Activated CD8-positive, alpha-beta T cell treated with anti-CD3 and anti-CD28 coated beads for 36 hours (primary cell): Measurements from ENCODE around the gene RAD51AP1. TPM values are rescaled to one million over a fixed set of nuclear protein-coding genes. Genes with fewer than 3 reads are reported as not detected.
"Not testable (repeated sequence)": the region's sequence is repeated elsewhere in the genome, so short reads cannot be mapped to it uniquely, and the experiment has no call there.

Experiments used
- ATAC-seq: fragments of 200-7000 bp; cut with Tn5 transposase; one replicate; pipeline ENCODE4 v1.10.0; 2021; ENCODE audit warnings: mild to moderate bottlenecking, moderate library complexity
- CTCF ChIA-PET: fragments of 350-600 bp; sonication (Branson Sonifier 250); formaldehyde crosslinking; loops from one replicate; lab custom pipeline; 2021; ENCODE audit warnings: antibody characterized with exemption; lab: Charles Lee
- POLR2A ChIA-PET: fragments of 350-600 bp; sonication (Branson Sonifier 250); formaldehyde crosslinking; loops from one replicate; lab custom pipeline; 2021; ENCODE audit warnings: antibody characterized with exemption; lab: Charles Lee
- DNase-seq: peaks from one replicate; pipeline ENCODE4 v3.0.0-alpha.2; 2020
- H3K27ac Mint-ChIP-seq: one replicate; pipeline ENCODE4 v1.8.0; 2021; ENCODE audit warnings: mild to moderate bottlenecking, mixed read lengths
- H3K27me3 Mint-ChIP-seq: one replicate; pipeline ENCODE4 v1.8.0; 2021; ENCODE audit warnings: mixed read lengths
- H3K36me3 Mint-ChIP-seq: one replicate; pipeline ENCODE4 v1.8.0; 2021; ENCODE audit warnings: low read depth, mixed read lengths
- H3K4me1 Mint-ChIP-seq: one replicate; pipeline ENCODE4 v1.8.0; 2021; ENCODE audit warnings: low read depth, mixed read lengths
- H3K4me3 Mint-ChIP-seq: one replicate; pipeline ENCODE4 v1.8.0; 2021; ENCODE audit warnings: mild to moderate bottlenecking, moderate library complexity, mixed read lengths
- H3K9me3 Mint-ChIP-seq: one replicate; pipeline ENCODE4 v1.8.0; 2021; ENCODE audit warnings: mixed read lengths
- intact Hi-C: fragments of 100-400 bp; cut with micrococcal nuclease; formaldehyde crosslinking; loops from one replicate; pipeline ENCODE4 v1.10.0; 2022
- total RNA-seq, 2 experiments: library from RNA; stranded (reverse); gene quantifications; one replicate each; pipeline ENCODE4 v1.2.3, GENCODE V29; 2021
- TF ChIP-seq, protein P1 (sequence below): fragments of 200-600 bp; IDR thresholded peaks from one replicate; pipeline ENCODE4 v1.8.0; 2022; ENCODE audit warnings: antibody characterized with exemption, mild to moderate bottlenecking

The RAD51AP1 gene
- total RNA-seq, 2 experiments from 2014 or later: 44.7 to 47.8 TPM

DNA sequence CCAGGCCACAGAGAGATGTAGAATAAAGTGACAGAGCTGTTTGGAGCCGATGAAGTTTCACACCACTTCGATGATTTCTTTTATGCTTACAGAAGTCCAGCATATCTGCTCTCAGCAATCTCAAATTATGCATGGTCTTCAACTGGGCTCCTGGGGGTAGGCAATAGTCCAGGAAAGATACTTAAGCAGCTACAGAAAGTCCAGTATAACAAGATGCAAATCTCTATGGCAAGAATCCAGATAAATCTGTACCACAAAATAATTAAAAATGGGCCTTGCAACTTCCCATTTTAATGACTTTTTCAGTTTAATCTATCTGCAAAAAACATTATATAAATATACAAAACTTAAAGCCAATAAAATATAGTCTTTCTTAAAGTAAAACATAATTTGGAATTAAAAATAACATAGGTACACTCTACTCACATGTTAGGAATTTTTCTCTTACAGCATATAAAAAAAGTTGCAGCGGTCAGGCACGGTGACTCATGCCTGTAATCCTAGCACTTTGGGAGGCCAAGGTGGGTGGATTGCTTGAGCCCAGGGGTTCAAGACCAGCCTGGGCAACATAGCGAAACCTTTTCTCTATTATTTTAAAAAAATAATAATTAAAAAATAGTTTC, 20.5 kb upstream of the RAD51AP1 start:
- intact Hi-C loops: no loop called here
- POLR2A ChIA-PET: interaction anchor here (0.6 kb wide), 1 partner anchor 65 kb away, joined by 3 read pairs; no protein-coding TSS in a partner anchor

DNA sequence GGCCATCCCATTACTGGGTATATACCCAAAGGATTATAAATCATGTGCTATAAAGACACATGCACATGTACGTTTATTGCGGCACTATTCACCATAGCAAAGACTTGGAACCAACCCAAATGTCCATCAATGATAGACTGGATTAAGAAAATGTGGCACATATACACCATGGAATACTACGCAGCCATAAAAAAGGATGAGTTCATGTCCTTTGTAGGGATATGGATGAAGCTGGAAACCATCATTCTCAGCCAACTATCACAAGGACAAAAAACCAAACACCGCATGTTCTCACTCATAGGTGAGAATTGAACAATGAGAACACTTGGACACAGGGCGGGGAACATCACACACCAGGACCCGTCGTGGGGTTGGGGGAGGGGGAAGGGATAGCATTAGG, 15.2 kb upstream of the RAD51AP1 start:
- POLR2A ChIA-PET, ATAC-seq, H3K27ac Mint-ChIP-seq, H3K27me3 Mint-ChIP-seq, H3K4me1 Mint-ChIP-seq, H3K4me3 Mint-ChIP-seq, DNase-seq, H3K9me3 Mint-ChIP-seq: not testable (repeated sequence)
- CTCF ChIA-PET: interaction anchor here (3.7 kb wide), 1 partner anchor 103 kb away, joined by 20 read pairs; no protein-coding TSS in a partner anchor
- H3K36me3 Mint-ChIP-seq: peaks cover 13% of the 10 kb centered on the region
- intact Hi-C loops: loop anchor here (10.0 kb wide), 1 partner anchor 639 kb away; no protein-coding TSS in a partner anchor

More for the DNA sequence above, 20.5 kb upstream of the RAD51AP1 start:
- H3K27me3 Mint-ChIP-seq: no peaks in the 10 kb centered on the region
- H3K36me3 Mint-ChIP-seq: peaks cover 11% of the 10 kb centered on the region
- H3K4me3 Mint-ChIP-seq: no peak overlapping the region
- H3K9me3 Mint-ChIP-seq: no peaks in the 10 kb centered on the region
- CTCF ChIA-PET: interaction anchor here (0.8 kb wide), 1 partner anchor 20 kb away, joined by 3 read pairs; no protein-coding TSS in a partner anchor
- peak overlapping the region; percentile 46 for H3K27ac Mint-ChIP-seq
- H3K4me1 Mint-ChIP-seq: no peaks in the 10 kb centered on the region
- TF ChIP-seq, protein P1, sequence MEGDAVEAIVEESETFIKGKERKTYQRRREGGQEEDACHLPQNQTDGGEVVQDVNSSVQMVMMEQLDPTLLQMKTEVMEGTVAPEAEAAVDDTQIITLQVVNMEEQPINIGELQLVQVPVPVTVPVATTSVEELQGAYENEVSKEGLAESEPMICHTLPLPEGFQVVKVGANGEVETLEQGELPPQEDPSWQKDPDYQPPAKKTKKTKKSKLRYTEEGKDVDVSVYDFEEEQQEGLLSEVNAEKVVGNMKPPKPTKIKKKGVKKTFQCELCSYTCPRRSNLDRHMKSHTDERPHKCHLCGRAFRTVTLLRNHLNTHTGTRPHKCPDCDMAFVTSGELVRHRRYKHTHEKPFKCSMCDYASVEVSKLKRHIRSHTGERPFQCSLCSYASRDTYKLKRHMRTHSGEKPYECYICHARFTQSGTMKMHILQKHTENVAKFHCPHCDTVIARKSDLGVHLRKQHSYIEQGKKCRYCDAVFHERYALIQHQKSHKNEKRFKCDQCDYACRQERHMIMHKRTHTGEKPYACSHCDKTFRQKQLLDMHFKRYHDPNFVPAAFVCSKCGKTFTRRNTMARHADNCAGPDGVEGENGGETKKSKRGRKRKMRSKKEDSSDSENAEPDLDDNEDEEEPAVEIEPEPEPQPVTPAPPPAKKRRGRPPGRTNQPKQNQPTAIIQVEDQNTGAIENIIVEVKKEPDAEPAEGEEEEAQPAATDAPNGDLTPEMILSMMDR: no peak
- DNase-seq (no peak), ATAC-seq (no peak)

DNA sequence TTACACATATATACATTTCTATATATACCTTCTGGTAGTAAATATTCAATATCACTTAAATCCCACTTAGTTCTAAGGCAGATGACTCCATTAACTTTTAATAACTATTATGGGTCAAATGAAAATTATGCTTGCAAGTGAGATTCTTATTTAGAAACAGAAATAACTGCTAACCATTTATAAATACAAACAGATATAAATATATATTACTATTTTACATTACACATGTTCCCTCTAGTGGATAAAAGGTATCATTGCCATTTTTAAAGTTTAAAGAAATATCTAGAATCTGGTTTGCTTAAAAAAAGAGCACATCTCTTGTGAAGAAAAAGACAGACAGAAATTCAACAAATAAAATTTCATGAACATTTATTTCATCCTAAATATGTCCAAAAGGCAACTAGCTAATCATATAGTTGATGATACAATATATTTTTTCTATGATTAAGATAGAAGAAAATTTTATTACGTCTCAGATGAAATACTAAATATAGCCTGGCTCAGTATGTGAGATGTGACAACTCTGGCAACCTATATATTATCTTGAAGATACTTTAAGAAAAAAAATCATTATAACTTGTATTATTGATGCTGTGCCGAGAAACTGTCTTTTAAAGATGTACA, 11.7 kb upstream of the RAD51AP1 start:
- Mint-ChIP-seq H3K36me3 (peaks cover 13% of the 10 kb centered on the region), H3K27me3 (no peaks in the 10 kb centered on the region), H3K4me1 (peaks cover 3% of the 10 kb centered on the region), H3K4me3 (no peak overlapping the region), H3K9me3 (no peaks in the 10 kb centered on the region), H3K27ac (no peak overlapping the region)
- CTCF ChIA-PET: interaction anchor here (1.0 to 4.5 kb wide), 17 partner anchors 11 to 641 kb away, joined by 3 to 26 read pairs (median 3); no protein-coding TSS in a partner anchor
- DNase-seq (no peak), ATAC-seq (no peak)
- POLR2A ChIA-PET: no interaction called here
- TF ChIP-seq, protein P1: peak; percentile 83
- intact Hi-C loops: loop anchor here (2.0 to 10.0 kb wide), 2 partner anchors 106 to 642 kb away; no protein-coding TSS in a partner anchor

GRCh38 chr12:4530160-4530559, 8.5 kb upstream of the RAD51AP1 start:
- TF ChIP-seq, protein P1: no peak
- POLR2A ChIA-PET: interaction anchor here (0.9 kb wide), 1 partner anchor 8 kb away, joined by 3 read pairs; the partner anchor contains the start of gene RAD51AP1
- intact Hi-C loops: no loop called here
- Mint-ChIP-seq H3K27ac (no peak overlapping the region), H3K36me3 (no peaks in the 10 kb centered on the region), H3K27me3 (no peaks in the 10 kb centered on the region), H3K4me3 (no peak overlapping the region), H3K4me1 (peaks cover 3% of the 10 kb centered on the region), H3K9me3 (no peaks in the 10 kb centered on the region)
- ATAC-seq: no peak
- CTCF ChIA-PET: interaction anchor here (1.4 kb wide), 1 partner anchor 108 kb away, joined by 8 read pairs; no protein-coding TSS in a partner anchor
- DNase-seq: no peak

- ChIA-PET POLR2A (interaction anchor here (0.6 to 1.0 kb wide), 3 partner anchors 15 to 315 kb away, joined by 3 to 5 read pairs (median 3); no protein-coding TSS in a partner anchor), CTCF (interaction anchor here (1.1 to 2.0 kb wide), 3 partner anchors 109 to 178 kb away, joined by 4 to 12 read pairs (median 8); no protein-coding TSS in a partner anchor)
- DNase-seq (no peak), ATAC-seq (no peak)
- Mint-ChIP-seq H3K36me3 (no peaks in the 10 kb centered on the region), H3K27me3 (no peaks in the 10 kb centered on the region), H3K4me1 (peaks cover 3% of the 10 kb centered on the region), H3K9me3 (no peaks in the 10 kb centered on the region), H3K27ac (peak overlapping the region; percentile 78), H3K4me3 (no peak overlapping the region)
- TF ChIP-seq, protein P1: no peak
- intact Hi-C loops: no loop called here
These were observed 7.6 kb upstream of the RAD51AP1 start for GRCh38 chr12:4530982-4531586.
